GM23338 (cell line): Measurements from ENCODE around the gene FOXN1. TPM values are rescaled to one million over a fixed set of nuclear protein-coding genes. Genes with fewer than 3 reads are reported as not detected.

ENCODE experiments used
- ATAC-seq: fragments of 200-7000 bp; cut with Tn5 transposase; 3 replicates; pipeline ENCODE4 v1.9.1; 2020
- DNase-seq: peaks from one replicate; pipeline ENCODE4 v3.0.0-alpha.2; 2015; ENCODE audit warnings: low spot score
- H2AFZ ChIP-seq: fragments of 200-600 bp; sonication (generic); 2 replicates; pipeline ENCODE4 v1.8.0; 2016; ENCODE audit warnings: antibody characterized with exemption, mild to moderate bottlenecking, moderate library complexity
- H3F3A ChIP-seq: fragments of 200-600 bp; sonication (generic); replicated peaks from 2 replicates; pipeline ENCODE4 v1.8.0; 2017; ENCODE audit warnings: antibody characterized with exemption, mixed run types, low read depth
- H3K27ac ChIP-seq: fragments of 200-600 bp; sonication (generic); 2 replicates; pipeline ENCODE4 v1.6.1; 2016; ENCODE audit warnings: low read depth
- H3K27me3 ChIP-seq: fragments of 200-600 bp; sonication (generic); 2 replicates; pipeline ENCODE4 v1.8.0; 2016; ENCODE audit warnings: mild to moderate bottlenecking, mixed run types, moderate library complexity; ENCODE audit not compliant: insufficient read depth
- H3K36me3 ChIP-seq: fragments of 200-600 bp; sonication (generic); 2 replicates; pipeline ENCODE4 v1.8.0; 2016; ENCODE audit warnings: mild to moderate bottlenecking; ENCODE audit not compliant: insufficient read depth
- H3K4me1 ChIP-seq: fragments of 200-600 bp; sonication (generic); 2 replicates; pipeline ENCODE4 v1.8.0; 2016; ENCODE audit warnings: mild to moderate bottlenecking, moderate library complexity; ENCODE audit not compliant: insufficient read depth
- H3K4me2 ChIP-seq: fragments of 200-600 bp; sonication (generic); 2 replicates; pipeline ENCODE4 v1.7.1; 2017; ENCODE audit warnings: mixed run types
- H3K4me3 ChIP-seq: fragments of 200-600 bp; sonication (generic); 2 replicates; pipeline ENCODE4 v1.6.1; 2016; ENCODE audit warnings: mixed run types
- H3K79me2 ChIP-seq: fragments of 200-600 bp; sonication (generic); replicated peaks from 2 replicates; pipeline ENCODE4 v1.8.0; 2017; ENCODE audit warnings: mild to moderate bottlenecking; ENCODE audit not compliant: insufficient read depth
- H3K9me2 ChIP-seq: fragments of 200-600 bp; sonication (generic); 2 replicates; pipeline ENCODE4 v1.8.0; 2017; ENCODE audit not compliant: insufficient read depth
- H4K20me1 ChIP-seq: fragments of 200-600 bp; sonication (generic); replicated peaks from 2 replicates; pipeline ENCODE4 v1.8.0; 2017; ENCODE audit warnings: mild to moderate bottlenecking; ENCODE audit not compliant: insufficient read depth
- H3K27ac Mint-ChIP-seq: 2 replicates; pipeline ENCODE4 v1.8.0; 2020; ENCODE audit warnings: inconsistent platforms, mild to moderate bottlenecking, moderate library complexity, mixed read lengths
- H3K27me3 Mint-ChIP-seq: 3 replicates; pipeline ENCODE4 v1.8.0; 2022; ENCODE audit warnings: low read depth, mild to moderate bottlenecking, moderate library complexity, mixed read lengths, inconsistent platforms; ENCODE audit not compliant: insufficient read depth, poor library complexity
- H3K36me3 Mint-ChIP-seq: 3 replicates; pipeline ENCODE4 v1.8.0; 2021; ENCODE audit warnings: low read depth, mild to moderate bottlenecking, inconsistent platforms, moderate library complexity, mixed read lengths
- H3K4me1 Mint-ChIP-seq: 3 replicates; pipeline ENCODE4 v1.8.0; 2020; ENCODE audit warnings: mild to moderate bottlenecking, inconsistent platforms, mixed read lengths
- H3K4me3 Mint-ChIP-seq: 3 replicates; pipeline ENCODE4 v1.8.0; 2021; ENCODE audit warnings: moderate library complexity, mild to moderate bottlenecking, inconsistent platforms, mixed read lengths
- H3K9me3 Mint-ChIP-seq: 3 replicates; pipeline ENCODE4 v1.8.0; 2020; ENCODE audit warnings: moderate library complexity, mild to moderate bottlenecking, inconsistent platforms, mixed read lengths
- JUNB ChIP-seq: IDR thresholded peaks from one replicate; pipeline ENCODE4 v1.6.1; 2016; ENCODE audit warnings: antibody characterized with exemption; ENCODE audit not compliant: unreplicated experiment
- NANOG ChIP-seq: IDR thresholded peaks from 2 replicates; pipeline ENCODE4 v1.6.1; 2016; ENCODE audit warnings: antibody characterized with exemption, borderline replicate concordance
- ZNF331 ChIP-seq: fragments of 250-450 bp; sonication (Bioruptor Pico); IDR thresholded peaks from 2 replicates; pipeline ENCODE4 v1.5.0; 2020; ENCODE audit warnings: low read depth, mild to moderate bottlenecking, moderate library complexity
- polyA plus RNA-seq: library from polyadenylated mRNA; unstranded; fragments of >200 nt; fragmentation: Nextera tagmentation; extraction: Ambion mirVana; gene quantifications from 2 replicates; pipeline ENCODE4 v1.2.1, GENCODE V29; 2016
- total RNA-seq: library from RNA; depleted of rRNA; stranded (reverse); fragments of >200 nt; shearing (Covaris generic); gene quantifications from 2 replicates; pipeline ENCODE4 v1.2.3, GENCODE V29; 2014
- TF ChIP-seq, protein P1 (sequence below): fragments of 250-450 bp; sonication (Bioruptor Pico); IDR thresholded peaks from 2 replicates; pipeline ENCODE4 v1.5.0; 2020; ENCODE audit warnings: mild to moderate bottlenecking, moderate library complexity

Gene FOXN1
- total and polyA plus RNA-seq, 2 experiments from 2014 or later = not detected

DNA sequence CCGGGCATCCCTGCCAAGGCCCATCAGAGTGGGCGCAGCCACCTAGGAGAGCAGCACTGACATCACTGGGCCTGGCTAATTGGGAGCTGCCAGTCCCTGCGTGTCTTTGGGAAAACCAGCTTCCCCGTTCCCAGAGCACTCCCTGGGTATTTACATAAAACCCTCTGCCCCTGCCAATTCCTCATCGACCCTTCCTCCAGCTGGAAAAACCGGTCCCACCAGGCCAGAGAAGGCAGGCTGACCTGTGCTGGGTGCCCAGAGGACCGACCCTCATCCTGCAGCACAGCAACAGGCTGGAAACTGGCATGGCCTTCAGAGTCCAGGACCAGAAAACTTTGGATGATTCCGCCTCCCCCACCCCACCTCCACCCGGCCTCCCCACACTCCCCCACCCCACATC, 8.2 kb upstream of the FOXN1 start:
- no peaks in the 10 kb centered on the region for H3K36me3 ChIP-seq

More for the DNA sequence above, 8.2 kb upstream of the FOXN1 start:
- Histone ChIP-seq H3K27me3 (no peaks in the 10 kb centered on the region), H2AFZ (peak overlapping the region; percentile 74; the same call in 1 of the 2 replicates), H3K79me2 (no peaks in the 10 kb centered on the region), H3K9me2 (no peaks in the 10 kb centered on the region), H3K4me2 (peak overlapping the region; percentile 62), H4K20me1 (no peaks in the 10 kb centered on the region), H3F3A (no peaks in the 10 kb centered on the region), H3K27ac (no peak overlapping the region), H3K4me3 (no peak overlapping the region), H3K4me1 (peaks cover 11% of the 10 kb centered on the region; the same call in 1 of the 2 replicates)
- DNase-seq (peak; percentile 72), ATAC-seq (peak; percentile 58)
- H3K4me3 Mint-ChIP-seq = peak overlapping the region; percentile 32; the same call in 1 of the 3 replicates
- peaks cover 14% of the 10 kb centered on the region for H3K27me3 Mint-ChIP-seq
- no peaks in the 10 kb centered on the region for H3K36me3 Mint-ChIP-seq
- H3K27ac Mint-ChIP-seq = no peak overlapping the region
- peaks cover 28% of the 10 kb centered on the region for H3K4me1 Mint-ChIP-seq
- TF ChIP-seq JUNB = no peak
- TF ChIP-seq, protein P1, sequence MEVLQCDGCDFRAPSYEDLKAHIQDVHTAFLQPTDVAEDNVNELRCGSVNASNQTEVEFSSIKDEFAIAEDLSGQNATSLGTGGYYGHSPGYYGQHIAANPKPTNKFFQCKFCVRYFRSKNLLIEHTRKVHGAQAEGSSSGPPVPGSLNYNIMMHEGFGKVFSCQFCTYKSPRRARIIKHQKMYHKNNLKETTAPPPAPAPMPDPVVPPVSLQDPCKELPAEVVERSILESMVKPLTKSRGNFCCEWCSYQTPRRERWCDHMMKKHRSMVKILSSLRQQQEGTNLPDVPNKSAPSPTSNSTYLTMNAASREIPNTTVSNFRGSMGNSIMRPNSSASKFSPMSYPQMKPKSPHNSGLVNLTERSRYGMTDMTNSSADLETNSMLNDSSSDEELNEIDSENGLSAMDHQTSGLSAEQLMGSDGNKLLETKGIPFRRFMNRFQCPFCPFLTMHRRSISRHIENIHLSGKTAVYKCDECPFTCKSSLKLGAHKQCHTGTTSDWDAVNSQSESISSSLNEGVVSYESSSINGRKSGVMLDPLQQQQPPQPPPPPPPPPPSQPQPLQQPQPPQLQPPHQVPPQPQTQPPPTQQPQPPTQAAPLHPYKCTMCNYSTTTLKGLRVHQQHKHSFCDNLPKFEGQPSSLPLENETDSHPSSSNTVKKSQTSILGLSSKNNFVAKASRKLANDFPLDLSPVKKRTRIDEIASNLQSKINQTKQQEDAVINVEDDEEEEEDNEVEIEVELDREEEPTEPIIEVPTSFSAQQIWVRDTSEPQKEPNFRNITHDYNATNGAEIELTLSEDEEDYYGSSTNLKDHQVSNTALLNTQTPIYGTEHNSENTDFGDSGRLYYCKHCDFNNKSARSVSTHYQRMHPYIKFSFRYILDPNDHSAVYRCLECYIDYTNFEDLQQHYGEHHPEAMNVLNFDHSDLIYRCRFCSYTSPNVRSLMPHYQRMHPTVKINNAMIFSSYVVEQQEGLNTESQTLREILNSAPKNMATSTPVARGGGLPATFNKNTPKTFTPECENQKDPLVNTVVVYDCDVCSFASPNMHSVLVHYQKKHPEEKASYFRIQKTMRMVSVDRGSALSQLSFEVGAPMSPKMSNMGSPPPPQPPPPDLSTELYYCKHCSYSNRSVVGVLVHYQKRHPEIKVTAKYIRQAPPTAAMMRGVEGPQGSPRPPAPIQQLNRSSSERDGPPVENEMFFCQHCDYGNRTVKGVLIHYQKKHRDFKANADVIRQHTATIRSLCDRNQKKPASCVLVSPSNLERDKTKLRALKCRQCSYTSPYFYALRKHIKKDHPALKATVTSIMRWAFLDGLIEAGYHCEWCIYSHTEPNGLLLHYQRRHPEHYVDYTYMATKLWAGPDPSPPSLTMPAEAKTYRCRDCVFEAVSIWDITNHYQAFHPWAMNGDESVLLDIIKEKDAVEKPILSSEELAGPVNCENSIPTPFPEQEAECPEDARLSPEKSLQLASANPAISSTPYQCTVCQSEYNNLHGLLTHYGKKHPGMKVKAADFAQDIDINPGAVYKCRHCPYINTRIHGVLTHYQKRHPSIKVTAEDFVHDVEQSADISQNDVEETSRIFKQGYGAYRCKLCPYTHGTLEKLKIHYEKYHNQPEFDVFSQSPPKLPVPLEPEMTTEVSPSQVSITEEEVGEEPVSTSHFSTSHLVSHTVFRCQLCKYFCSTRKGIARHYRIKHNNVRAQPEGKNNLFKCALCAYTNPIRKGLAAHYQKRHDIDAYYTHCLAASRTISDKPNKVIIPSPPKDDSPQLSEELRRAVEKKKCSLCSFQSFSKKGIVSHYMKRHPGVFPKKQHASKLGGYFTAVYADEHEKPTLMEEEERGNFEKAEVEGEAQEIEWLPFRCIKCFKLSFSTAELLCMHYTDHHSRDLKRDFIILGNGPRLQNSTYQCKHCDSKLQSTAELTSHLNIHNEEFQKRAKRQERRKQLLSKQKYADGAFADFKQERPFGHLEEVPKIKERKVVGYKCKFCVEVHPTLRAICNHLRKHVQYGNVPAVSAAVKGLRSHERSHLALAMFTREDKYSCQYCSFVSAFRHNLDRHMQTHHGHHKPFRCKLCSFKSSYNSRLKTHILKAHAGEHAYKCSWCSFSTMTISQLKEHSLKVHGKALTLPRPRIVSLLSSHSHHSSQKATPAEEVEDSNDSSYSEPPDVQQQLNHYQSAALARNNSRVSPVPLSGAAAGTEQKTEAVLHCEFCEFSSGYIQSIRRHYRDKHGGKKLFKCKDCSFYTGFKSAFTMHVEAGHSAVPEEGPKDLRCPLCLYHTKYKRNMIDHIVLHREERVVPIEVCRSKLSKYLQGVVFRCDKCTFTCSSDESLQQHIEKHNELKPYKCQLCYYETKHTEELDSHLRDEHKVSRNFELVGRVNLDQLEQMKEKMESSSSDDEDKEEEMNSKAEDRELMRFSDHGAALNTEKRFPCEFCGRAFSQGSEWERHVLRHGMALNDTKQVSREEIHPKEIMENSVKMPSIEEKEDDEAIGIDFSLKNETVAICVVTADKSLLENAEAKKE = no peak
- TF ChIP-seq ZNF331 (CRISPR knock-in tag) = no peak
- no peak for TF ChIP-seq NANOG
- H3K9me3 Mint-ChIP-seq = no peaks in the 10 kb centered on the region; the same call in 2 of the 3 replicates
